H9 (cell line): ENCODE results near the gene PPP1R14C. TPM values are rescaled to one million over a fixed set of nuclear protein-coding genes. Genes with fewer than 3 reads are reported as not detected.

Experiments
- DNase-seq: peaks from one replicate; pipeline ENCODE4 v3.0.0-alpha.2; 2017
- H2AFZ ChIP-seq: one replicate; pipeline ENCODE4 v1.6.1; 2013; ENCODE audit warnings: mild to moderate bottlenecking, low read length, control low read depth, moderate library complexity
- H2AK5ac ChIP-seq: 2 replicates; pipeline ENCODE4 v1.6.1; 2013; ENCODE audit warnings: low read length, control low read depth, mixed read lengths; ENCODE audit not compliant: insufficient read length
- H2BK120ac ChIP-seq: one replicate; pipeline ENCODE4 v1.6.1; 2013; ENCODE audit warnings: low read depth, mild to moderate bottlenecking, low read length, control low read depth, inconsistent platforms; ENCODE audit not compliant: poor library complexity, severe bottlenecking
- H2BK12ac ChIP-seq: 2 replicates; pipeline ENCODE4 v1.6.1; 2013; ENCODE audit warnings: low read length, control low read depth, mixed read lengths, low read depth; ENCODE audit not compliant: insufficient read length
- H2BK15ac ChIP-seq: 2 replicates; pipeline ENCODE4 v1.6.1; 2013; ENCODE audit warnings: low read depth, low read length, control low read depth
- H2BK20ac ChIP-seq: one replicate; pipeline ENCODE4 v1.6.1; 2013; ENCODE audit warnings: low read depth, mild to moderate bottlenecking, low read length, control low read depth, inconsistent platforms; ENCODE audit not compliant: poor library complexity, severe bottlenecking
- H2BK5ac ChIP-seq: 2 replicates; pipeline ENCODE4 v1.6.1; 2013; ENCODE audit warnings: low read length, control low read depth, mixed read lengths; ENCODE audit not compliant: insufficient read length
- H3K14ac ChIP-seq: 2 replicates; pipeline ENCODE4 v1.6.1; 2013; ENCODE audit warnings: low read length, control low read depth; ENCODE audit not compliant: insufficient read depth
- H3K18ac ChIP-seq: 2 replicates; pipeline ENCODE4 v1.6.1; 2013; ENCODE audit warnings: low read depth, mild to moderate bottlenecking, mixed read lengths, low read length, control low read depth; ENCODE audit not compliant: insufficient read length
- H3K23ac ChIP-seq: 2 replicates; pipeline ENCODE4 v1.6.1; 2013; ENCODE audit warnings: low read length, control low read depth, mixed read lengths, low read depth; ENCODE audit not compliant: insufficient read length
- H3K23me2 ChIP-seq: 2 replicates; pipeline ENCODE4 v1.6.1; 2013; ENCODE audit warnings: low read depth, mild to moderate bottlenecking, mixed read lengths, low read length, control low read depth; ENCODE audit not compliant: insufficient read length, poor library complexity, severe bottlenecking
- H3K27ac ChIP-seq: 2 replicates; pipeline ENCODE4 v1.5.1; 2013; ENCODE audit warnings: low read length, control low read depth, mixed read lengths, low read depth; ENCODE audit not compliant: insufficient read length
- H3K27me3 ChIP-seq: 2 replicates; pipeline ENCODE4 v1.6.1; 2013; ENCODE audit warnings: low read length, control low read depth, inconsistent platforms; ENCODE audit not compliant: insufficient read depth
- H3K4ac ChIP-seq: 2 replicates; pipeline ENCODE4 v1.6.1; 2013; ENCODE audit warnings: low read depth, mild to moderate bottlenecking, control low read depth, inconsistent platforms, low read length, moderate library complexity
- H3K4me1 ChIP-seq: 2 replicates; pipeline ENCODE4 v1.6.1; 2013; ENCODE audit warnings: low read length, control low read depth, inconsistent platforms; ENCODE audit not compliant: insufficient read depth
- H3K4me2 ChIP-seq: 2 replicates; pipeline ENCODE4 v1.6.1; 2013; ENCODE audit warnings: low read length, control low read depth, mixed read lengths; ENCODE audit not compliant: insufficient read length, insufficient read depth
- H3K56ac ChIP-seq: 2 replicates; pipeline ENCODE4 v1.6.1; 2013; ENCODE audit warnings: low read depth, mild to moderate bottlenecking, mixed read lengths, low read length, control low read depth; ENCODE audit not compliant: insufficient read length
- H3K79me1 ChIP-seq: 2 replicates; pipeline ENCODE4 v1.6.1; 2013; ENCODE audit warnings: low read depth, mild to moderate bottlenecking, moderate library complexity, low read length, control low read depth, inconsistent platforms; ENCODE audit not compliant: insufficient read depth, poor library complexity, severe bottlenecking
- H3K79me2 ChIP-seq: 2 replicates; pipeline ENCODE4 v1.6.1; 2013; ENCODE audit warnings: low read length, control low read depth, inconsistent platforms; ENCODE audit not compliant: insufficient read depth
- H3K9ac ChIP-seq: 2 replicates; pipeline ENCODE4 v1.6.1; 2013; ENCODE audit warnings: low read length, control low read depth, mixed read lengths; ENCODE audit not compliant: insufficient read length; ENCODE audit errors: extremely low read depth
- H3K9me3 ChIP-seq: one replicate; pipeline ENCODE4 v1.6.1; 2013; ENCODE audit warnings: low read depth, low read length, inconsistent platforms; ENCODE audit not compliant: control insufficient read depth
- H3T11ph ChIP-seq: one replicate; pipeline ENCODE4 v1.6.1; 2013; ENCODE audit warnings: mild to moderate bottlenecking, low read length, control low read depth, inconsistent platforms
- H4K20me1 ChIP-seq: one replicate; pipeline ENCODE4 v1.6.1; 2013; ENCODE audit not compliant: control insufficient read depth, insufficient read length, insufficient read depth
- H4K5ac ChIP-seq: 2 replicates; pipeline ENCODE4 v1.6.1; 2013; ENCODE audit warnings: low read depth, mild to moderate bottlenecking, mixed read lengths, low read length, control low read depth; ENCODE audit not compliant: insufficient read length
- H4K8ac ChIP-seq: replicated peaks from 2 replicates; pipeline ENCODE4 v1.6.1; 2013; ENCODE audit warnings: low read length, control low read depth, mixed read lengths, low read depth; ENCODE audit not compliant: insufficient read length
- H4K91ac ChIP-seq: 2 replicates; pipeline ENCODE4 v1.6.1; 2013; ENCODE audit warnings: low read depth, mild to moderate bottlenecking, moderate library complexity, mixed read lengths, low read length, control low read depth; ENCODE audit not compliant: insufficient read length
- H3K27ac Mint-ChIP-seq, 3 experiments: 2 replicates in 2 of 3; 3 replicates in 1 of 3; pipeline ENCODE4 v1.8.0; 2020 to 2021; ENCODE audit warnings: mixed read lengths in 3 of 3, mild to moderate bottlenecking in 1 of 3, moderate library complexity in 1 of 3
- H3K27me3 Mint-ChIP-seq: 2 replicates; pipeline ENCODE4 v1.8.0; 2021; ENCODE audit warnings: low read depth, mild to moderate bottlenecking, moderate library complexity, mixed read lengths
- H3K36me3 Mint-ChIP-seq, 3 experiments: 2 replicates in 2 of 3; 3 replicates in 1 of 3; pipeline ENCODE4 v1.8.0; 2020 to 2021; ENCODE audit warnings: low read depth in 3 of 3, mixed read lengths in 3 of 3; ENCODE audit not compliant: insufficient read depth in 1 of 3
- H3K4me1 Mint-ChIP-seq, 2 experiments: 2 replicates each; pipeline ENCODE4 v1.8.0; 2020; ENCODE audit warnings: mixed read lengths in 2 of 2
- H3K4me3 Mint-ChIP-seq, 2 experiments: 2 replicates in 1 of 2; 3 replicates in 1 of 2; pipeline ENCODE4 v1.8.0; 2020 to 2021; ENCODE audit warnings: mild to moderate bottlenecking in 2 of 2, mixed read lengths in 2 of 2, moderate library complexity in 1 of 2
- H3K9me3 Mint-ChIP-seq, 2 experiments: 2 replicates in 1 of 2; 3 replicates in 1 of 2; pipeline ENCODE4 v1.8.0; 2020; ENCODE audit warnings: mild to moderate bottlenecking in 2 of 2, mixed read lengths in 2 of 2, moderate library complexity in 1 of 2
- WGBS: extraction: QIAGEN DNeasy Blood & Tissue Kit; methylation state at CpG from one replicate; pipeline ENCODE4 v1.1.7; 2013; ENCODE audit warnings: missing lambda C conversion rate, low lambda C conversion rate, mixed read lengths; ENCODE audit not compliant: insufficient read length; ENCODE audit errors: extremely low coverage; 5-methylcytosine and 5-hydroxymethylcytosine counted together
- total RNA-seq: library from RNA; stranded (reverse); gene quantifications from 2 replicates; pipeline ENCODE4 v1.2.1, GENCODE V29; 2021
- TF ChIP-seq, protein P1 (sequence below): fragments of 200-600 bp; sonication (generic); conservative IDR thresholded peaks from 3 replicates; pipeline ENCODE4 v1.8.0; 2021; ENCODE audit warnings: antibody characterized with exemption, mild to moderate bottlenecking

The PPP1R14C gene
- total RNA-seq, 1 experiment from 2014 or later = 0.37 TPM

DNA sequence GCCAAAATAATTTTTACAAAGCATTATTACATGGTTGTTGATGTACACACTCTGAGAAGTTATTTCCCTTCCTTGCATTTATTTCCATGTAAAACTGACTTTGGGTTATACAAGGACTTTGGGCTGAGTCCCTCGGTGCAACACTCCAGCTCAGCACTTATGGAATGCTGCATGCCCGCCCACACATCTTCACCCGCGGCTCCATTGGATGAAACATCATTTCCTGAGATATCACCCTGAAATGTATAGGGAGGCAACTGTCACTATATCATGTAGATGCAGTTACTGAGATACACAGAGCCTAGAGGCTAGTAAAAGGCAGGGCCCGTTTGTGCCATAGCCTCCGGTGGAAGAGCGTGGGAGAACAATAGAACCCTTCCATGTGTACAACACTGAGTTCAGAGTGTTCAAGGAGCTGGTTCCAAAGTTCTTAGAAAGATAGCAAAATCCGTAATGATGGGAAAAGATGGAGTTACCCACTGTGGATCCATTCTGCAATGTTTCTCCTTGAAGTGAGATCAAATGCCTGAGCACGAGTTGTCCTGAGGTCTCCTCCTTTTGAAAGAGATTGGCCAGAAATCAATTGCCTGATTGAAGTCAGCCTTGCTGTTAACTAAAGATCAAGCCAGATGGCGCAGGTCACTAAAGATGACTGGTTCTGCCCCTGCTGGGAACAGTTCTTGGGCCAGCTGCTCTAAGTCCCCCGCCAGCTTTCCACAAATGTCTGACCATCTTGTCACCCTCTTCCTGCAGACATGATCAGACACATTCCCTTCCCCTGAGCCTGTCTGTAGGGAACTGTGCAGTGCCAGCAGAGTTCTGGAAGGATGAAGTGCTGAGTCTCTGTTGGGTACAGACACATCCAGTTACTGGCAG is 125.1 kb downstream of the PPP1R14C start:
- Histone ChIP-seq H2BK15ac (no peak overlapping the region), H3K79me2 (no peaks in the 10 kb centered on the region), H3K4me2 (no peak overlapping the region), H3K79me1 (no peaks in the 10 kb centered on the region), H2AK5ac (no peak overlapping the region), H3T11ph (no peak overlapping the region), H3K27me3 (no peaks in the 10 kb centered on the region), H4K20me1 (no peaks in the 10 kb centered on the region), H3K18ac (no peak overlapping the region), H2BK5ac (no peak overlapping the region), H3K23me2 (no peaks in the 10 kb centered on the region), H2BK12ac (no peak overlapping the region), H4K5ac (no peak overlapping the region), H3K9ac (no peak overlapping the region), H3K14ac (no peak overlapping the region), H3K9me3 (no peaks in the 10 kb centered on the region), H4K91ac (no peak overlapping the region), H3K56ac (no peak overlapping the region), H4K8ac (no peak overlapping the region), H3K23ac (no peak overlapping the region), H3K4ac (no peak overlapping the region), H3K4me1 (no peaks in the 10 kb centered on the region; the same call in 1 of the 2 replicates), H2BK20ac (no peak overlapping the region), H3K27ac (no peak overlapping the region), H2BK120ac (no peak overlapping the region), H2AFZ (no peak overlapping the region)
- Mint-ChIP-seq H3K4me1 (peaks cover 11 to 17% of the 10 kb centered on the region in 2 experiments), H3K36me3 (no peaks in the 10 kb centered on the region), H3K4me3 (no peak overlapping the region), H3K27me3 (no peaks in the 10 kb centered on the region; the same call in 1 of the 2 replicates), H3K9me3 (peaks cover 3 to 5% of the 10 kb centered on the region in 2 experiments), H3K27ac (no peak overlapping the region)
- TF ChIP-seq, protein P1, sequence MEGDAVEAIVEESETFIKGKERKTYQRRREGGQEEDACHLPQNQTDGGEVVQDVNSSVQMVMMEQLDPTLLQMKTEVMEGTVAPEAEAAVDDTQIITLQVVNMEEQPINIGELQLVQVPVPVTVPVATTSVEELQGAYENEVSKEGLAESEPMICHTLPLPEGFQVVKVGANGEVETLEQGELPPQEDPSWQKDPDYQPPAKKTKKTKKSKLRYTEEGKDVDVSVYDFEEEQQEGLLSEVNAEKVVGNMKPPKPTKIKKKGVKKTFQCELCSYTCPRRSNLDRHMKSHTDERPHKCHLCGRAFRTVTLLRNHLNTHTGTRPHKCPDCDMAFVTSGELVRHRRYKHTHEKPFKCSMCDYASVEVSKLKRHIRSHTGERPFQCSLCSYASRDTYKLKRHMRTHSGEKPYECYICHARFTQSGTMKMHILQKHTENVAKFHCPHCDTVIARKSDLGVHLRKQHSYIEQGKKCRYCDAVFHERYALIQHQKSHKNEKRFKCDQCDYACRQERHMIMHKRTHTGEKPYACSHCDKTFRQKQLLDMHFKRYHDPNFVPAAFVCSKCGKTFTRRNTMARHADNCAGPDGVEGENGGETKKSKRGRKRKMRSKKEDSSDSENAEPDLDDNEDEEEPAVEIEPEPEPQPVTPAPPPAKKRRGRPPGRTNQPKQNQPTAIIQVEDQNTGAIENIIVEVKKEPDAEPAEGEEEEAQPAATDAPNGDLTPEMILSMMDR = no peak
- no CpG with 5 or more reads among the region's 11 CpGs for WGBS
- DNase-seq = no peak
